Measurements from ENCODE around the gene ENTPD8. TPM values are rescaled to one million over a fixed set of nuclear protein-coding genes. Genes with fewer than 3 reads are reported as not detected.
"Not testable (repeated sequence)": the region's sequence is repeated elsewhere in the genome, so short reads cannot be mapped to it uniquely, and the experiment has no call there.

Gene ENTPD8
- polyA plus RNA-seq, 5 donors, result 0.32 to 0.63 (median 0.52) TPM

DNA sequence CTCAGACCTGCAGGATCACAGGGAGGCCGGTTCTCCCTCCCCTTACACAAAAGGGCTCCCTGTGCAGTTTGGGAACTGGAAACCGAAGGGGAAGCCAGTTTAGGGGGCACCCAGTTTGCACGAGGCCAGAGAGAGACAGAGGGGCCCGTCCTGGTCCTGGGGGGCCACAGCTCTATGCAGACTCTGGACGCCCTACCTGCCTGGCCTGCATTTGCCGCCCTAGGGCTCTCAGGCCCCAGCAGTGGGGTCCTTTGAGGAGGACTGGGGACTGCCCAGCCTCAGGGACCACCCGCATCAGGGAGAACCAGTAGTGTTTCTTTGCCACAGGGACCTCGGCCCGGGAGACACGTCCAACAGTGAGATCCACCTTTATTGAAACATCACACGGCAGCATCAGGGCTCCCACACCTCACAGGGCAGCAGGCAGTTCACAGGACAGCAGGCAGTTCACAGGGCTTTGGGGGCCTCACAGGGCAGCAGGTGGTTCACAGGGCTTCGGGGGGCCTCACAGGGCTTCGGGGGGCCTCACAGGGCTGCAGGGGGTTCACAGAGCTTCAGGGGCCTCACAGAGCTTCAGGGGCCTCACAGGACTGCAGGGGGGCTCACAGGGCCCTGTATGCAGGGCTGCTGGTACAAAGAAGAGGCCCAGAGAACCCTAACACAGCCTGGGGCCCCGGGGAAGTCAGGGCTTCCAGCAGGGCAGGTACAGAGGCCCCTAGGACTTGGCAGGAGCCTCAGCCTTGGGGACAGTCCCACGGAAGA lies 18.6 kb upstream of the ENTPD8 start:
- DNase-seq, result no peak

DNA sequence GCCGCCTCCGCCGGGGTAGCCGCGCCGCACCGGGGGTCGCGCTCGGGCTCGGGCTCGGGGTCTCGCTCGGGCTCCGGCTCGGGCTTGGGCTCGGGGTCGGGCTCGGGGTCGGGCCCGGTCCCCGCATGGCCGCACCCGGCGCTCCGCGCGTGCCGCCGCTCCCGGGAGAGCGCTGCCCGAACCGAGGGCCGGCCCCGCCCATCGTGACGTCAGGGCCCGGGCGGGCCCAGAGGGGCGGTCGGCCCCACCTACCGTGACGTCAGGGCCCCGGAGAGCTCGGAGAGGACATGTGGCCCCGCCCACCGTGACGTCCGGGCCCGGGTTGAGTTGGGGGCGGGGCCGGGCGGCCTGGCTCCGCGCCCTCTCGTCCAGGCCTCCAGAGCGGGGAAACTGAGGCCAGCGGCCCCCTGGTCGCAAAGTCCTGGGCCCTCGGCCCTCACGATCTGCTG lies 18.0 kb upstream of the ENTPD8 start, which contains the start of gene NSMF:
NSMF (minus strand) TSS at position 183 of the 449 bp plus-strand sequence. CDS start 232 bp downstream, outside the sequence.
- DNase-seq, result peak; percentile 94 to 95

DNA sequence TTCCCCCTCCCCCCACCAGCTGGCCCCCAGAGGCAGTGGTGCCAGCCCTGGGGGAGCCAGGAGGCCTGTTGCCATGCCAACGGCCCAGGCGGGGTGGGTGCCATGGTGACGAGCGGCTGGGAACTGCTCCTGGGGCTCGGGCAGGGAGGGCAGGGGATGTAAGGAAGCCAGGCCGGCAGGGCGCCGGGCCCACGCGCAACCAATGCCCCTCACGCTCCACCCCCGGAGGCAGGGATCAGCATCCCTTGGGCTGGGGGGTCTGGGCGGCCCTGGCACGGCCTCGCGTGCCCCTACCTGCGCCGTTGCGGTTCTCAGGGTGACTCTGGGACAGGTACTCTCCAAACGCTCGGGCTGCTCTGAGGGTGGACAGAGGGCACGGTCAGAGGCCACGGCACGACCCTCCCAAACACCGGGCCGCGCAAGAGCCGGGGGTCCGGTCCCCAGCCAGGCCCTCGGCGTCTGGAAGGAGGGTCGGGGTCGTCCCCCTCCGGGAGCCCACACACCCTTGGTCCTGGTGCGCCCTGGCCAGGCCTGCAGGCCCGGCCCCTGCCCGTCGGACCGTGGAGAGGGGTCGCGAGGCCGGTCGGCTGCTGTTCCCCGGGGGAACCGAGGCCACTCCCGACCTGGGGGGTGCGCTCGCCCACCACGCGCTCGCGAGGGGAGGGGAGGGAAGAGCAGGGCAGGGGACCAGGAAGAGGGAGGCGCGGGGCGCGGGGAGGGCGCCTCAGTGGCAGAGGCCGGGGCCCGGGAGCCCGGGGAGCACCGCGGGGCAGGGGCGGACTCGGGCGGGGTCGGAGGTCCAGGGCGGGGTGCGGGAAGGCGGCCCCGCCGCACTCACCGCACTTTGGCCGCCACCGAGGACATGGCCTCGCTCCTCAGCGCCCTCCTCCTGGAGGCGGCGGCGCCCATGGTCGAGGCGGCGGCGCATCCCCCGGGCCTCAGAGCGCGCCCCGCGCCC lies 17.3 kb upstream of the ENTPD8 start:
- DNase-seq, result no peak

DNA sequence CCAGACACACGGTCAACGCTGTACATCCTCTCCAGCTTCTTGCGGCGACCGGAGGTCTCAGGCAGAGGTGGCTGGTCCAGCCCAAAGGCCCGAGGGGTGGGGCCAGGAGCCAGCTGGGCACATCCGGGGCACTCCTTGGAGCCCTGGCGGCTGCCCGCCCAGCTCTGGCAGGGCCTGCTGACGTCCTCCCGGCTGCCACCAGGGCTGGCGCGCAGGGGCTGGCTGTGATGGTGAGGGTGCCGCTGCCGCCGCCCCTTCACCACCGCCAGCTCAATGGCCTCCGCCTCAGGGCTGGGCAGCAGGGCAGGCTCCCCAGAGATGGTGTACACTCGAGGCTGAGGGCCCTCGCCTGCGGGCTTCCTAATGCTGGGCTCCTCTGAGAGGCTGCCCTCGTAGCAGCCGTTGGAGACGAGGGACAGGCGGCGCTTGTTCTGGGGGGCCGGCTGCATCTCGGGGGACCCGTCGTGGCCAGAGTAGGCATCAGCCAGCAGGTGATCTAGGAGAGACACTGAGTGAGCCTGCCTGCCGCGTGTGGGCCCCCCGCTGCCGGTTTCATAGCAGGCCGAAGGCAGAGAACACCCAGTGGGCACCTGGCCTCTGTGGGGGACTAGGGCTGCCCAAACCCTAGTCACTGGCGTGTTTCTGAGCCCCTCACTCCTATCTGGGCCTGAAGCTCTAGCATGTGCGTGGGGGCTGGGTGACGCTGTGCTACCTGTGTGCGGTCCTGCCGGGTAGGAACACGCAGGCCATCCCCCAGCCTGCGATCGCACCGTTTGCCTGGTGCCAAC lies 16.4 kb upstream of the ENTPD8 start:
- no peak for DNase-seq

DNA sequence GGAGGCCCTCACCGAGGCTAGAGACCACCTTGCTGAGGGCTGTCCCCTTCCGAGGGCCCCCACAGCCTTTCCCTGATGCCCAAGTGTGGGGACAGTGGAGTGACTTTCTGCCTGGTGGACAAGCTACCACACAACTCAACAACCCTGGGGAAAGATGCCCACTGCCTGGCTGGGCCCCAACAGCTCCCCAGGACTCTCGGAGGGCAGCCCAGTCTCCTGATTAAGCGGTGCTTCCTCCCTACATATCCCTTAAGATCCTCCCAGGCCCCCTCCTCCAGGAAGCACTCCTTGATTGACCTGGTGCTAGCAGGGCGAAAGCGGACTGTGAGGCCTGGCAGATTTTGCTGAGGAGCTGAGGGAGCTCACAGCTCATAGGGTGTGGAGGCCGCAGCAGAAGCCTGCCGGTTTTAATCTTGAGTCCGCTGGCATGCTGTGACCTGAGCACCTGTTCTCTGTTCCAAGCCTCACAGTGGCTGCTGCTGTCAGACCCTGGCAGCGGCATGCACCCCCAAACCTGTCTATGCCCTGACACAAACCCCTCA lies 15.8 kb upstream of the ENTPD8 start:
- DNase-seq, result no peak

DNA sequence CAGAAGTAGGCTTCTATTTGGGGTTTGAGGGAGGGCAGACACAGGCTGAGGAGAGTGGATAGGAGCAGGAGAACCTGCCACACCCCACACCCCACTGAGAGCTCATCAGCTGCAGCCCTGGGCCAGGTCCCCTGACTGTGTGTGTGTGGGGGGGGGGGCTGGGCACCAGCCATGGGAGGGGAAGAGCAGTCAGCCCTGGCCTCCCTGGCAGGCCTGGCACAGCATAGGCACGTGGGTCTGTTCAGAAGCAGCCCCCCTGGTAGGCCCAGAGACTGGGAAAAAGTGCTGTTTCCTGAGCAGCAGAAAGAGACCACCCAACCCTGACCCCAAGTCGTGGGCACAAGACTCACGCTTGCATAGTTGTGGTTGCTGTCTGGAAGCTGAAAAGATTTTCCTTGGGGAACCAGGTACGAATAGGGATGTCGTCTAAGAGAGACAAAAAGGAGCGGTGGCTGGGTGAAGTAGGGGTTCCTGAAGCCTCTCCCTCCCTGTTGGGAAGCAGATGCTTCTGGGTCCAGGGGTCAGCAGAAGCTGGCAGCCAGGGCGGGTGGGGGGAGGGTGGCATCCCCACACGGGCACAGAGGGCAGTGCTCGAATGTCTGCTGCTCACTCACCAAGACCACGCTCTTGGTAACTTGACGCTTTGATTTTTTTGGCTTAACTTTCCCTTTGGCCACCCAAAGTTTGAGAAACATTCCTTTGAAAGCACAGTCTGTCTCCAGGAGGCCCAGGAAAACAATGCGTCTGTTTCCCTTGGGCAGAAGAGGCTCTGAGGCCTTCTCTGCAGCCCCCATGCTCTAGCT lies 15.1 kb upstream of the ENTPD8 start:
- DNase-seq, result no peak

DNA sequence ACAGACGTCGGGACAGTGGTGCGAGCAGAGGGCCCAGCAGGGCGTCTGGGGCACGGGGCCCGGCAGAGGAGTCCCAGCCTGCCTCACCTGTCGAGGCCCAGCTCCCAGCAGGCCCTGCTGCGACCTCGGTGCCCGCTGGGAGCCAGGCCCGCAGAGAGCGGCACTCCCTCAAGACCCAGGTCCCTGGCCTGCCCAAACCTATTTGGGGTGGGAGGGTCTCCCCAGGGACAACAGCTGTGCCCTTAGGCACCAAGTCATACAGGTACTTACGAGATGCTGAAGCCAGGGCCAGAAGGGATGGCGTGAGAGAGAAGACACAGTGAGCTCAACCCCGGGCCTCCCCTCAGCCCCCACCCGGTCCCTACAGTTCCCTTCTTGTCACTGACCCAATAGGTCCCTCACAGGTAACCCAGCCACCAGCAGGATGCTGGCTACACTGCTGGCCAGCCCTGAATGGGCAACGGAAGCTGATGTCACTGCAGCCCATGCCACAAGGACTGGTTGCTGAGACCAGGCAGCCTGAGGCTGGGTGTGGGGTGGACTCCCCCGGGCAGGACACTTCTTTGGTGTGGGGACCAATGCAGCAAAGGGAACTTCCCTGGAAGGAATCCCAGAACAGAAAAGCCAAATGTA lies 14.3 kb upstream of the ENTPD8 start:
- no peak for DNase-seq

DNA sequence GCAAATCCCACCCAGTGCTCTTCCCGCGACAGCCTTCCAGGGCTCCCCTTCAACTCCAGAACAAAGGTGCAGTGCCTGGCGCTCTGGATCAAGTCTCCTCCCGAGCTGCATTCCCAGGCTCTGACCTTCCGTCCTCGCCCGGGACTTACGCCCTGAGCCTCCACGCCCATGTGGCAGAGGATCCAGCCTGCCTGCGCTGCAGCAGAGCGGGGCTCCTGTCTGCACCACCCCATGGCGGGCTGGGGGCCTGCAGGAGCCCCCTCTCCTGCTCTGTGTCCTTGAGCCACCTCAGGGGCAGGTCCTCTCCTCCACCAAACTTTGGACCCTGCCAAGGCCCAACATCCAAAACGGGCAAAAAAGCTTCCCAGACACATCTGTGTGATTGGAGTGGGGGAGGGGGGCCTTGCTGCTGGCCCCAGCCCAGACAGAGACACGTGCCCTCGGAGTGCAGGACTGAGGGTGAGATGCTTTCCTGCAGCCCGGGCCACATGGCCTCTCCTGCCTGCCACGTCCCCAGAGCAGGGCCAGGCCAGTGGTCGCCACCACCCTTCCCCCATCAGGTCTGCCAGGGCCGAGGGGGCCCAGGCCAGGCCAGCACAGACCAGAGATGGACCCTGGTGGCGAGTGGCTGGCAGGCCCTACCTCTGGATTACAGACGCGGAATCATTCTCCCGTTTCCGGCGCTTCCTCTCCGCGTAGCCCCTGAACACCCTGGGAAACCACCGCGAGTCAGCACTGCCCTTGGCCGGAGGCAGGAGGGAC lies 13.6 kb upstream of the ENTPD8 start:
- DNase-seq, result no peak

DNA sequence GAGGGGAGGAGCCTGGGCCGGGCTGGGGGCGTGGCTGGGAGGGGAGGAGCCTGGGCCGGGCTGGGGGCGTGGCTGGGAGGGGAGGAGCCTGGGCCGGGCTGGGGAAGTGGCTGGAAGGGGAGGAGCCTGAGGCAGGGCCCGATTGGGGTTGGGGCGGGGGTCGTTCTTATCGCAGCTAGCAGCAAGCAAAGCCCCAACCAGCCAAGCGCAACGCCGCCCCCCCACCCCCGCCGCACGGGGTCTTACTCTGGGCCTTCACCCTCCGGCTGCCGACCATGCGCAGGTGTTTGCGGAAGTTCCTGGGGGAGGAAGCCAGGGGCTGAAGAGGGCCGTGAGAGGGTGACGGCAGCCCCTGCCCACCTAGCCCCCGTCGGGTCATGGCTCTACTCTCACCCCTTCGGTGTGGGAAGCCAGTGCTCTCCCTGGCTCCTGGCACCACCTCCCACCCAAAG lies 13.0 kb upstream of the ENTPD8 start:
- peak in 1 of 2 donors; percentile 34 for DNase-seq

DNA sequence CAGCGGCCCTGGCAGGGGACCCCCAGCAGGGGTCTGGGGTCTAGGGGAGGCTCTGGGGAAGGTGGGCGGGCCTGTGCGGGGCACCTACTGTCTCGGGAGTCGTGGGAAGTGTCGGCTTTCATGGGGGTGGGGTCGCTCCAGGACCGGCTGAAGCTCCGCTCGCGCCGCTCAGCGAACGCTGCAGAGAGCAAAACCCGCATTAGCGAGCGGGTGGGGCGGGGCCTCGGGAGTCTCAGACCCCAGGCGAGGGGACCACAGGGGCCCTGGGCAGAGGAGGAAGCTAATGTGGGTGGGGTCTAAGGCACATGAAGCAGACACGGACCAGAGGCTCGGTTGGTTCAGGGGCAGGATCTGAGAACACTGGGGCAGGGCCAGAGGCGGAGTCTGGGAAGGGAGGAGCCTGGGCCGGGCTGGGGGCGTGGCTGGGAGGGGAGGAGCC lies 12.5 kb upstream of the ENTPD8 start:
- peak in 1 of 2 donors; percentile 62 for DNase-seq

DNA sequence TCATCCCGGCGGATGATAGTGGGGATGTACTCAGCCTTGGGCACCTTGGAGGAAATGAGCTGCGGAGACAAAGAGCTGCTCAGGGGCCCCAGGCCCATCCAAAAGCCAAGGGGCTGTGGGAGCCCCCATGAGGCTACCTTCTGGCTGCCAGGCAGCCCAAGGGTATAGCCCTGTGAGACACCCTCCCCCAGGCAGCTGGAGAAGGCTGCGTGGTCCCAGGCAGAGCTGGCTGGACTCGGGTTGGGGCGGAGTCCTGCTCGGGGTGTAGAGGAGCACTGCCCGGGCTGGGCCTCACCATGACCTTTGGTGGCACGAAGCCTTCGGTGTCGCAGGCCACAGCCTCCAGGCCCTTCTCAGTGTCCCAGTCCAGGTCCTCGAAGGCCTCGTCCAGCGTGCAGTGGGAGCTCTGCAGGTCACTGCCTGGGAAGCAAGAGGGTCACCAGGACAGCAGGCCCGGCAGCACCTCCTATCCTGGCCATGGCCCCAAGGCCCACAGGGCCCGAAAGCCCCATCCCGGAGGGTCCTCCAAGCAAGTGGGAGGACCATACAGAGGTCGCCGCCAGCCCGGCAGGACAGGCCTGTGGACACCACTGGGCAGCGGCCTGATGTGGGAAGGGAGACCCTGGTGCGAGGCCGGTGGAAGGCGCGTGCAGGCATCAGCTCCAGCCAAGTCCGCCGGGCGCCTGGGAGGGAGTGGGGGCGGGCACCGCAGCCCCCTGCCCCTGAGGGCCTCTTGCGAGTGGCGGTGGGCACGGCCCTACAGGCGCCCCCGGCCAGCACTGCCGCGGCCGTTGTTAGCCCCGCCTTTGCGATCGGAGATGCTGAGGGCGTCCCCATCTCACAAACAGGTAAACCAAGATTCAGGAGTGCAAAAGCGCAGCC lies 11.8 kb upstream of the ENTPD8 start:
- DNase-seq, result no peak

DNA sequence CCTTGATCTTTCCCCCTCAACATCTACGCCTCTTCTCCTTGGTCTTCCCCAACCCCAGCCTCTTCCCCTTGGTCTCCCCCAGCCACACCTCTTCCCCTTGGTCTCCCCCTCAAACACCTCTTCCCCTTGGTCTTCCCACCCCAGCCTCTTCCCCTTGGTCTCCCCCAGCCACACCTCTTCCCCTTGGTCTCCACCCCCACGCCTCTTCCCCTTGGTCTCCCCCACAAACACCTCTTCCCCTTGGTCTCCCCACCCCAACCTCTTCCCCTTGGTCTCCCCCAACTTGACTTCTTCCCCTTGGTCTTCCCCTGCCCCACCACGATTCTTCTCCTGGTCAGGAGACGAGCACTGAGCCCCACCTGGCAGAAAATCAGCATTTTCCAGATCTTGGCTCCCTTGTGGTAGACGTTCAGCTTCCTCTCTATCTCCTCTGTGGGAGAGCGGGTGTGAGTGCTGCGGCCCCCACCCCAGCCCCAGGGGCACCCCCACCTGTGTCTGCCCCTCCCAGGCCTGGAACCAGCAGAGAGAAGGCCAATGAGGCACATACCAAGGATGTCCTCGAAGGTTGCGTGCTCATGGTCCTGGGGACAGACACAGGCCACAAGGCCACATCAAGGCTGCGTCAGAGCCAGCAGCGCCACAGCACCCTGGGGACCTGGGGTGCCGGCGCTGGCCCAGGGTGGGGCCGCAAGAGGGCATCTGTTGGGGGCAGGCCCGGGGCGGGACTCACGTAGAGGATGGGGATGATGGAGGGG lies 11.0 kb upstream of the ENTPD8 start:
- no peak for DNase-seq

DNA sequence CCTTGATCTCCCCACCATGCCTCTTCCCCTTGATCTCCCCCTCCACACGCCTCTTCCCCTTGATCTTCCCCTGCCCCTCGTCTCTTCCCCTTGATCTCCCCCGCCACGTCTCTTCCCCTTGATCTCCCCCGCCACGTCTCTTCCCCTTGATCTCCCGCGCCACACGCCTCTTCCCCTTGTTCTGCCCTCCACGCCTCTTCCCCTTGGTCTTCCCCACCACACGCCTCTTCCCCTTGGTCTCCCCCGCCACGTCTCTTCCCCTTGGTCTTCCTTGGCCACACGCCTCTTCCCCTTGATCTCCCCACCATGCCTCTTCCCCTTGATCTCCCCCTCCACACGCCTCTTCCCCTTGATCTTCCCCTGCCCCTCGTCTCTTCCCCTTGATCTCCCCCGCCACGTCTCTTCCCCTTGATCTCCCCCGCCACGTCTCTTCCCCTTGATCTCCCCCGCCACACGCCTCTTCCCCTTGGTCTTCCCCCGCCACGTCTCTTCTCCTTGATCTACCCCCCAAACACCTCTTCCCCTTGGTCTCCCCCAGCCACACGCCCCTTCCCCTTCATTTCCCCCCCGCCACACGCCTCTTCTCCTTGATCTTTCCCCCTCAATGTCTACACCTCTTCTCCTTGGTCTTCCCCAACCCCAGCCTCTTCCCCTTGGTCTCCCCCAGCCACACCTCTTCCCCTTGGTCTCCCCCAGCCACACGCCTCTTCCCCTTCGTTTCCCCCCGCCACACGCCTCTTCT lies 10.3 kb upstream of the ENTPD8 start:
- not testable (repeated sequence) for DNase-seq

DNA sequence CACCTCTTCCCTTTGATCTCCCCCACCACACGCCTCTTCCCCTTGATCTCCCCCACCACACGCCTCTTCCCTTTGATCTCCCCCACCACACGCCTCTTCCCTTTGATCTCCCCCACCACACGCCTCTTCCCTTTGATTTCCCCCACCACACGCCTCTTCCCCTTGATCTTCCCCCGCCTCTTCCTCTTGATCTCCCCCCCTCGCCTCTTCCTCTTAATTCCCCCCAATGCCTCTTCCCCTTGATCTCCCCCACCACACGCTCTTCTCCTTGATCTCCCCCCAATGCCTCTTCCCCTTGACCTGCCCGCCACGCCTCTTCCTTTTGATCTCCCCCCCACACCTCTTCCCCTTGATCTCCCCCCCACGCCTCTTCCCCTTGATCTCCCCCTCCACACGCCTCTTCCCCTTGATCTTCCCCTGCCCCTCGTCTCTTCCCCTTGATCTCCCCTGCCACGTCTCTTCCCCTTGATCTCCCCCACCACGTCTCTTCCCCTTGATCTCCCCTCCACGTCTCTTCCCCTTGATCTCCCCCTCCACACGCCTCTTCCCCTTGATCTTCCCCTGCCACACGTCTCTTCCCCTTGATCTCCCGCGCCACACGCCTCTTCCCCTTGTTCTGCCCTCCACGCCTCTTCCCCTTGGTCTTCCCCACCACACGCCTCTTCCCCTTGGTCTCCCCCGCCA lies 9.5 kb upstream of the ENTPD8 start:
- DNase-seq, result not testable (repeated sequence)

DNA sequence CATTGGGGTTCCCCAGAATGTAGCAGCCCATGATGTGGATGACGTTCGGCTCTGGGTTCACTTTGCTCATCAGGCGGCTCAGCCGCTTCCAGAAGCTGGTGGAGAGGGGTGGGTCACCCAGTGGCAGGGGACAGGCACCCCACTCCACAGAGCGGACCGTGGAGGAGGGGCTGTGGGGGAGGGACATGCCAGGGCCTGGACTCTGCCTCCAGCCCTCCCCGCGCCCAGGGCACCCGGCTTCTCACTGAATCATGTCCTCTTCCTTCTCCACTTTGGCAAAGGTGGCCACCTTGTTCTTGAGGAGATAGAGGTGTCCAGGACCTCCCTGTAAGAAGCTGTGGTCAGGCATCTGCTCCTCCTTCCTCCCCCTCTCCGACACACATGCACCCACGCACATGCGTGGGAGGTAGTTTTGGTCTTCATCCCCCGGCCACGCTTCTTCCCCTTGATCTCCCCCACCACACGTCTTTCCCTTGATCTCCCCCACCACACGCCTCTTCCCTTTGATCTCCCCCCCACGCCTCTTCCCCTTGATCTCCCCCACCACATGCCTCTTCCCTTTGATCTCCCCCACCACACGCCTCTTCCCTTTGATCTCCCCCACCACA lies 8.9 kb upstream of the ENTPD8 start:
- no peak for DNase-seq

Measured in right lung (tissue), 5 donors.